SU-DHL-6 (cell line): ENCODE data around the gene WNT7A.

Experiments
- CTCF ChIP-seq: fragments of 200-600 bp; sonication (generic); IDR thresholded peaks from one replicate; pipeline ENCODE4 v1.5.1; 2017; ENCODE audit warnings: antibody characterized with exemption, mild to moderate bottlenecking, low read length, moderate library complexity; ENCODE audit not compliant: insufficient read depth, poor library complexity, severe bottlenecking
- EZH2phosphoT487 ChIP-seq: fragments of 200-600 bp; sonication (generic), shearing (Covaris generic); conservative IDR thresholded peaks from 2 replicates; pipeline ENCODE4 v1.6.1; 2018; ENCODE audit warnings: mild to moderate bottlenecking, antibody characterized with exemption, low read length, moderate library complexity, mixed read lengths

GRCh38 chr3:13796701-13797460, 83.0 kb downstream of the WNT7A start:
- no peak for TF ChIP-seq CTCF
- TF ChIP-seq EZH2phosphoT487 = no peak
